Uterus (tissue), 2 donors: ENCODE measurements around the gene RTCA.

Experiments used
- POLR2A ChIP-seq, 2 donors: fragments of 450-650 bp; IDR thresholded peaks; one replicate each; pipeline ENCODE4 v1.6.1; 2016; ENCODE audit warnings: antibody characterized with exemption in 2 of 2, mild to moderate bottlenecking in 1 of 2, moderate library complexity in 1 of 2
- TF ChIP-seq, protein P1 (sequence below), 4 experiments: fragments of 200-600 bp in 2 of 4; fragments of 450-650 bp in 2 of 4; sonication (generic) in 2 of 4; IDR thresholded peaks; one replicate each; pipeline ENCODE4 v1.5.1; 2016 to 2019; ENCODE audit warnings: antibody characterized with exemption in 4 of 4, mild to moderate bottlenecking in 2 of 4, moderate library complexity in 1 of 4

DNA sequence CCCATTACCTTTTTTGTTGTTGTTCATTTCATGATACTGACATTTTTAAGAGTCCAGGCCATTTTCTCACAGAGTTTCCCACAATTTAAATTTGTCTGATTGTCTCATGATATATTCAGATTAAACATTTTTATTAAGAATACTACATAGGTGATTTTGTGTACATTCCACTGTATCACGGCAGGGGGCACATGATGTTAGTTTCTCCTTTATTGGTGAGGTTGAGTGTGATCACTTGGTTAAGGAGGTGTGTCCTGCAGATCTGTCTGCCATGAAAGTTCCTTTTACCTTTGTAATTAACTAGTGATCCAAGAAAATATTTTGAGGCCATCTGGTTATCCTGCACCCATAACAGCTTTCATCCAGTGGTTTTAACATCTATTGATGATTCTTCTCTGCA, 11.8 kb downstream of the RTCA start:
- no peak for TF ChIP-seq POLR2A (IDR thresholded peaks at IDR 0.05)
- TF ChIP-seq, protein P1, sequence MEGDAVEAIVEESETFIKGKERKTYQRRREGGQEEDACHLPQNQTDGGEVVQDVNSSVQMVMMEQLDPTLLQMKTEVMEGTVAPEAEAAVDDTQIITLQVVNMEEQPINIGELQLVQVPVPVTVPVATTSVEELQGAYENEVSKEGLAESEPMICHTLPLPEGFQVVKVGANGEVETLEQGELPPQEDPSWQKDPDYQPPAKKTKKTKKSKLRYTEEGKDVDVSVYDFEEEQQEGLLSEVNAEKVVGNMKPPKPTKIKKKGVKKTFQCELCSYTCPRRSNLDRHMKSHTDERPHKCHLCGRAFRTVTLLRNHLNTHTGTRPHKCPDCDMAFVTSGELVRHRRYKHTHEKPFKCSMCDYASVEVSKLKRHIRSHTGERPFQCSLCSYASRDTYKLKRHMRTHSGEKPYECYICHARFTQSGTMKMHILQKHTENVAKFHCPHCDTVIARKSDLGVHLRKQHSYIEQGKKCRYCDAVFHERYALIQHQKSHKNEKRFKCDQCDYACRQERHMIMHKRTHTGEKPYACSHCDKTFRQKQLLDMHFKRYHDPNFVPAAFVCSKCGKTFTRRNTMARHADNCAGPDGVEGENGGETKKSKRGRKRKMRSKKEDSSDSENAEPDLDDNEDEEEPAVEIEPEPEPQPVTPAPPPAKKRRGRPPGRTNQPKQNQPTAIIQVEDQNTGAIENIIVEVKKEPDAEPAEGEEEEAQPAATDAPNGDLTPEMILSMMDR (IDR thresholded peaks at IDR 0.05), result no peak
